GM19455 (cell line): Measurements from ENCODE around the gene PHIP.
"Not testable (repeated sequence)": the region's sequence is repeated elsewhere in the genome, so short reads cannot be mapped to it uniquely, and the experiment has no call there.

Experiments used
- ATAC-seq: cut with Tn5 transposase; IDR thresholded peaks from one replicate; pipeline ENCODE4 v1.9.1; 2021; ENCODE audit not compliant: unreplicated experiment

The PHIP gene

GRCh38 chr6:78942446-78942845 is 135.6 kb downstream of the PHIP start:
- ATAC-seq, result no peak

- no peak for ATAC-seq
Measured at GRCh38 chr6:78936515-78936914, 141.5 kb downstream of the PHIP start.

- ATAC-seq, result no peak
Measured at GRCh38 chr6:78935553-78935952, 142.5 kb downstream of the PHIP start.

DNA sequence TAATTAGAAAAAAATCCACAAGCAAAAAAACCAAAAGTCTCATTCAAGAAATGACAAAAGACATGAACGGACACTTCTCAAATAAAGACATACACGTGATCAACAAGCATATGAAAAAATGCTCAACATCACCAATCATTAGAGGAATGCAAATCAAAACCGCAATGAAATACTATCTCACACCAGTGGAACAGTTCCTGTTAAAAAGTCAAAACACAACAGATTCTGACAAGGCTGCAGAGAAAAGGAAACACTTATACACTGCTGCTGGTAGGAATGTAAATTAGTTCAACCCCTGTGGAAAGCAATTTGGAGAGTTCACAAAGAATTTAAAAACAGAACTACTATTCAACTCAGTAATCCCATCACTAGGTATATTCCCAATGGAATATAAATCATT is 152.7 kb downstream of the PHIP start:
- ATAC-seq, result no peak

- not testable (repeated sequence) for ATAC-seq
Measured at GRCh38 chr6:78921168-78921567, 156.9 kb downstream of the PHIP start.

GRCh38 chr6:78917788-78918187 is 160.3 kb downstream of the PHIP start:
- ATAC-seq, result no peak

DNA sequence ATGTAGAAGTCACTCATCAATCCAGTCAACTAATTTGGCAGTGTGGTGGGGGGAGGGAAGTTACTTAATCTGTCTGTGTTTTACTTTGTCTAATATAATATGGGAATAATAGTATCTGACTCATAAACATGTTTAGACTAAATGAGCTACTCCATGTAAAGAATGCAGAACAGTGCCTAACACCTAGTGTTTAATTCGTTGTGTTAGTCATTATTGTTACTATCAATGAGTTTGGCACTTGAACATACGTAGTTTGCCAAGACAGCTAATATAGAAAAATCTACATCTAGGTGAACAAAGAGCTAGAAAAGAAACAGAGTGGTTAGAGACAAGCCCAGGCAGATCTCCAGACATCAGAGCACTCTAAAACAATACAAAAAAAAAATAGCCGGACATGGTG is 161.6 kb downstream of the PHIP start:
- ATAC-seq, result no peak

DNA sequence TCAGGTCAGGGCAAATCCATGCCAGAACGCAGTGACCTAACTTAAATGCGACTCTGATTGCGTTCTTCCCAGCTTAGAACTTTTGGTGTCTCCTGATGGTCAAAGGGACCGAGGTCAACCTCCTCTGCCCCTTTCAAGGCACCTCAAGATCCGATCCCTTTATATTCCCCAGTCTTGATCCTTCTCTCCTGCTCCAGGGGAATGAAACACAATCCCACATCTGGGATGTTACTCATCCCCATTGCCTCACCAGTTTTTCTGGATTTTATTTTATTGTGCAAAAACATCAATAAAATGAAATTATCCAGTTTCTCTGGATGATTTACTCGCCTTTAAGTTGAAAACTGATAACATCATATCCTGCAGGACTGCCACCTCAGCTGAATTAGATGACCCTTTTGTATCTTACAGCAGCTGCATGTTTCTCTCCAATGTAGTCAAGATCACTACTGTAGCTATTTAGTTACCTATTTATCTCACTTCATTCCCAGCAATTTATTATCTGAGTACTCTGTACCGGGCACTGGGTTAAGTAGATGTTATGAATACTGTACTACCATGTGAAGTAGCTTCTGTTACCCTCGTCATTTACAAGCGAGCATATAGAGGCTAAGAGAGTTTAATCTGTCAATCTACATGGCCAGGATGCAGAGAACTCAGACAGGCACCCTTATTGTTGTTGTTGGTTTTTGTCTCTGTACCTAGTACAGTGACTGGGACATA is 166.7 kb downstream of the PHIP start:
- no peak for ATAC-seq

DNA sequence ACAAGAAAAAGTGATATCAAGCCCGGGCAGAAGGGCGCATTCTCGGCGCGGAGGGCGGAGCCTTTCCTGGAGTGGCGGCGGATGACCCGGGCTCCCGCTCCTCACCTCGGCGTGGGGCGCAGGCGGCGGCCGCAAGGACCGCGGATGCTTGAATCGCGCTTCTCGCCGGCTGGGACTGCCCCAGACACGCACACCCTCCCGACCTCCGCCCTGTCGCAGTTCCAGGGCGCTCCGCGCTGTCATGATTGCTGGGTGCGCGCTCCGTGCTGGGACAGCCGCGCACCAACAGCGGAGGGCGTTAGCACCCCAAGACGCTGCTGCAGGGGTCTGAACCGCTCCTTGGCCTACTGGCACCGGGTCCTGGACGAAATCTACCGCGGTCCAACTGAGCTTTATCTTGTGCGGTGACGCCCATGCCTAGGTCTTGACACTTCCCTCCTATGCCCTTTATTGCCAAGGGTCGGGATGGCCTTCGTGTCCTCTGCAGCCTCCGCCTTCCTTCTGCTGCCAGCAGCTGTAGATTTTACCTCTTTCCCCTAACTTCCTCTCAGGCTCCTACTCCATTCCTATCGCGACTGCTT is 167.4 kb downstream of the PHIP start:
- peak; percentile 60 for ATAC-seq

GRCh38 chr6:78910010-78910409 is 168.0 kb downstream of the PHIP start:
- ATAC-seq, result no peak

DNA sequence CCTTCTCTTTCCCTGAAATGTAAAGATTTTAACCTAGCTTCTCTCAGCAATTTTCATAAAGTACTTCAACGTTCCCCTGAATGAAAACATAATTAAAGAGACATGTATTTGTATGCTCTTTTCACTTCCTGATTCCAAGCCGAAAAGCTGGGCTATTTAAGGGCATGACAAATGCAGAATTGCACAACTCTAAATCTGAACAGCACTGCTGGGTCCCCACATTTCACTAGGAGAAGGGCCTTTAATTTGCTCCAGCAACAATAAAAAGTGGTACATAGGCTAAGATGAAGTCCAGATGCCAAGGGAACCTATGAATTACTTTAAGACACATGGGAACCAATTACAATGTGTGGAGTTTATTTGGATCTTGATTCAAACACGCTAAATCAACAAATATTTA is 168.7 kb downstream of the PHIP start:
- ATAC-seq, result no peak

DNA sequence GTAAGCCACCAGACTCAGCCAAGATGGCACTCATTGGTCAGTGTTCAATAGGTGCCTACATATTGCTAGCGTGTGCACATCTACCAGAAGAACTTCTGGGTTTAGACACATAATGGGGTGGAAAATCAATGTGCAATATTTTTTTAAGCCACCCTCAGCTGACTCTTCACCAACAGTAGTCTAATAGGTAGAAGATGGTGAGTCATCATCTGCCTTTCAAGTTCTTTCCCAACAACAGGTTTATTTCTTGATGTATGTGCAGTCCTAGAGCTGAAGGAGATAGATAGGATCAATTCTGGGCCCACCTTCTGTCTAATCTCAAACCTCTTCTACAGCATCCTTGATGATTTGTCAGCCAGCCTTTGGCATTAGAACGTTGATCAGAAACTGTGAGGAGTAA is 169.4 kb downstream of the PHIP start:
- ATAC-seq, result no peak

DNA sequence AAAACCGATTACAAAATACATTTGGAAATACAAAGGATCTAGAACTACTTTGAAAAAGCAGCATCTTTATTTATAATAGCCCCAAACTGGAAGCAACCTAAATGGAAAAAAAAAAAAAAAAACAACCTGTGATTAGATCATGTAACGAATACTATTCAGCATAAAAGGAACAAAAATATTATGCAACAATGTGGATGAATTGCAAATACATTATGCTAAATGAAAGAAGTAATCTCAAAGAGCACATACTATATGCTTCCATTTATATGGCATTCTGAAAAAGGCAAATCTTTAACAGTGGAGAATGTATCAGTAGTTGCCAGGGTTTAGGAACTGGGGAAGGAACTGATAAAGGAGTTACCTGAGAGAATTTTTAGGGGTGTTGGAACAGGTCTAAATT is 181.8 kb downstream of the PHIP start:
- ATAC-seq, result no peak

DNA sequence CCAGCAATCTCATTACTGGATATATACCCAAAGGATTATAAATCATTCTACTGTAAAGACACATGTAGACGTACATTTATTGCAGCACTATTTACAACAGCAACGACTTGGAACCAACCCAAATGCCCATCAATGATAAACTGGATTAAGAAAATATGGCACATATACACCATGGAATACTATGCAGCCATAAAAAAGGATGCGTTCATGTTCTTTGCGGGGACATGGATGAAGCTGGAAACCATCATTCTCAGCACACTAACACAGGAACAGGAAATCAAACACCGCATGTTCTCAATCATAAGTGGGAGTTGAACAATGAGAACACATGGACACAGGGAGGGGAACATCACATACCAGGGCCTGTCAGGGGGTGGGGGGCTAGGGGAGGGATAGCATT is 188.2 kb downstream of the PHIP start:
- ATAC-seq, result not testable (repeated sequence)
